ENCODE results near the gene C16orf54. TPM values are rescaled to one million over a fixed set of nuclear protein-coding genes. Genes with fewer than 3 reads are reported as not detected.
"Not testable (repeated sequence)": the region's sequence is repeated elsewhere in the genome, so short reads cannot be mapped to it uniquely, and the experiment has no call there.

The C16orf54 gene
- total and polyA plus RNA-seq, 2 of the 4 experiments (the other 2 are of a cell fraction), result not detected

GRCh38 chr16:29772330-29772729, 26.5 kb upstream of the C16orf54 start:
- H3K9me3 ChIP-seq (ENCODE audit: control insufficient read depth, insufficient read depth, low read length); H2AFZ ChIP-seq (replicated peaks; ENCODE audit: low read length, poor library complexity); H3K9me1 ChIP-seq (ENCODE audit: insufficient read depth, low read length); H3K14ac ChIP-seq (replicated peaks; ENCODE audit: low read depth, low read length); H3K36me3 ChIP-seq (ENCODE audit: control insufficient read depth, insufficient read depth, low read length); H2AK5ac ChIP-seq (ENCODE audit: low read depth, low read length); H2BK20ac ChIP-seq (ENCODE audit: low read depth, low read length); H3K9ac ChIP-seq (ENCODE audit: low read depth, low read length); H2BK5ac ChIP-seq (ENCODE audit: low read depth, low read length, poor library complexity, severe bottlenecking); ATAC-seq (ENCODE audit: low read depth); H4K5ac ChIP-seq (ENCODE audit: low read depth, low read length); H3K79me1 ChIP-seq (ENCODE audit: low read depth in 1 of 2, low read length in 2 of 2); intact Hi-C loops (cut with micrococcal nuclease); DNase-seq; H3K4me3 ChIP-seq (ENCODE audit: insufficient read depth, low read depth, low read length); H4K20me1 ChIP-seq (ENCODE audit: insufficient read depth, low read length); H3K4me2 ChIP-seq (ENCODE audit: low read depth, low read length); H3K4ac ChIP-seq (ENCODE audit: low read depth, low read length); H3K27ac ChIP-seq (ENCODE audit: insufficient read depth, low read length); H3K27me3 ChIP-seq (ENCODE audit: control insufficient read depth, insufficient read depth, low read length); H4K8ac ChIP-seq (ENCODE audit: low read depth in 2 of 2, low read length in 2 of 2); H2AK9ac ChIP-seq (replicated peaks; ENCODE audit: low read depth, low read length, poor library complexity); H3K4me1 ChIP-seq (ENCODE audit: control insufficient read depth, insufficient read depth, low read length); BruUV-seq (replicated peaks); H3K23ac ChIP-seq (ENCODE audit: low read depth, low read length); H2BK15ac ChIP-seq (ENCODE audit: low read depth, low read length); CTCF ChIA-PET; H2BK120ac ChIP-seq (ENCODE audit: low read depth, low read length); in situ Hi-C loops (cut with MboI; ENCODE audit: low sequenced_read_pairs); dilution Hi-C loops (cut with HindIII; ENCODE audit: low sequenced_read_pairs, unreplicated experiment); H4K91ac ChIP-seq (ENCODE audit: insufficient read depth, low read depth, low read length); H3K56ac ChIP-seq (ENCODE audit: extremely low read depth, insufficient read depth, low read length); H3K18ac ChIP-seq (ENCODE audit: low read depth, low read length): not testable (repeated sequence)
- POLR2A ChIA-PET (ENCODE audit: unreplicated experiment), result interaction anchor here (0.7 kb wide), 1 partner anchor 24 kb away, joined by 6 read pairs; no protein-coding TSS in a partner anchor
- WGBS, 2 experiments (ENCODE audit: extremely low coverage in 2 of 2, insufficient read length in 1 of 2), result 59% methylated on average over 3 of the region's 7 CpGs; no CpG with 5 or more reads in 1 of the 2 experiments

Measured in IMR-90 (cell line).